DOHH2 (cell line): Measurements from ENCODE around the gene HOXA9.
A peak's percentile ranks its signal among the peaks of the same experiment; 100 is the strongest.

Experiments
- EZH2phosphoT487 ChIP-seq: fragments of 200-600 bp; sonication (generic); IDR thresholded peaks from 2 replicates; pipeline ENCODE4 v1.6.1; 2017; ENCODE audit warnings: borderline replicate concordance, mild to moderate bottlenecking, antibody characterized with exemption, low read length, moderate library complexity, mixed read lengths
- TF ChIP-seq, protein P1 (sequence below): fragments of 200-600 bp; sonication (generic); IDR thresholded peaks from one replicate; pipeline ENCODE4 v1.5.1; 2014; ENCODE audit warnings: antibody characterized with exemption, mild to moderate bottlenecking, low read depth, low read length; ENCODE audit not compliant: poor library complexity, severe bottlenecking

DNA sequence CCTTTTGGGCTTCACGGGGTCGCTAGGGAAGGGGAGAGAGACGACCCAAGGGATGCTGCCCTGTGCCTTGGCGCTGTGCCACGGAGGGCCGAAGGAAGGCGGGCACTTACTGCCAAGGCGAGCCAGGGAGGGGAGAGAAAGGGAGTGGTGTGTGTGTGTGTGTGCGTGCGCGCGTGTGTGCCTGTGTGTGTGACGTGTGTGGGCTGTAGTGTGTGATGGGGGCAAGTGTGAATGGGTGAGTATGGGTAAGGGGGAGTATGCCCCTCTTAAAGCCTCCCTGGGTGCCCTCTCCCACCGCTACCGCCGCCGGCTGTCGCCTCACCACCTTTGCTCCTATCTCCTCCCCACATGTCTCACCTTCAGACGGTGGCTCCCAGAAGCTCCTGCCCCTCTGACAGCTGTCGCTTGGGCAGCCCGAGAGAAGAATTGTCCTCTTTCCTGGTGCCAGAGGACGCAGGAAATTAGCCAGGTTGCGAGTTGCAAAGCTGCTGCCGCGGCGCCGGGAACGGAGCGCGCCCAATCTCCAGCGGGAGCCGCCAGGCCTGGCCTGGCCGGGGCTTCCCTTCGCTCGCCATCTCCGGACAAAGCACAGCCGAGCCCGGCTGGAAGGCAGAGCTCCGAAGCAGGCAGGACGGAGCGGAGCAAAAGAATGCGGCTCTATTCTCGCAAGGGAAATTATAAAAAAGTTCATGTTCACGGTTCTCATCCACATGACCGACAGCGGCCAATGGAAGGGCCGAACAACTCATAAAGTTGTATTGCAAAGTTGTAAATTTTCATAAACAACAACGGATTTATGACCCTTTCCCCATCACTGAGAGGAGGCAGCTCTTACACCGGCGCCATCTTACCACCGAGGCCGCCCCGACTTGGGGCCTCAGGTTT is 13.2 kb downstream of the HOXA9 start, which contains the start of gene HOXA3:
- TF ChIP-seq, protein P1, sequence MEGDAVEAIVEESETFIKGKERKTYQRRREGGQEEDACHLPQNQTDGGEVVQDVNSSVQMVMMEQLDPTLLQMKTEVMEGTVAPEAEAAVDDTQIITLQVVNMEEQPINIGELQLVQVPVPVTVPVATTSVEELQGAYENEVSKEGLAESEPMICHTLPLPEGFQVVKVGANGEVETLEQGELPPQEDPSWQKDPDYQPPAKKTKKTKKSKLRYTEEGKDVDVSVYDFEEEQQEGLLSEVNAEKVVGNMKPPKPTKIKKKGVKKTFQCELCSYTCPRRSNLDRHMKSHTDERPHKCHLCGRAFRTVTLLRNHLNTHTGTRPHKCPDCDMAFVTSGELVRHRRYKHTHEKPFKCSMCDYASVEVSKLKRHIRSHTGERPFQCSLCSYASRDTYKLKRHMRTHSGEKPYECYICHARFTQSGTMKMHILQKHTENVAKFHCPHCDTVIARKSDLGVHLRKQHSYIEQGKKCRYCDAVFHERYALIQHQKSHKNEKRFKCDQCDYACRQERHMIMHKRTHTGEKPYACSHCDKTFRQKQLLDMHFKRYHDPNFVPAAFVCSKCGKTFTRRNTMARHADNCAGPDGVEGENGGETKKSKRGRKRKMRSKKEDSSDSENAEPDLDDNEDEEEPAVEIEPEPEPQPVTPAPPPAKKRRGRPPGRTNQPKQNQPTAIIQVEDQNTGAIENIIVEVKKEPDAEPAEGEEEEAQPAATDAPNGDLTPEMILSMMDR: no peak
- peak; percentile 58 for TF ChIP-seq EZH2phosphoT487
